PC-9 (cell line): ENCODE measurements around the gene OSER1. TPM values are rescaled to one million over a fixed set of nuclear protein-coding genes. Genes with fewer than 3 reads are reported as not detected.

Experiments used
- BruUV-seq: library from RNA; stranded (reverse); fragments of 400-500 nt; replicated peaks from 2 replicates; lab custom pipeline; 2021; lab: Mats Ljungman, UMichigan
- CTCF ChIA-PET: fragments of 300-600 bp; sonication (Branson Sonifier 250); formaldehyde crosslinking; loops from one replicate; lab custom pipeline; 2022; ENCODE audit warnings: antibody characterized with exemption; lab: Charles Lee
- POLR2A ChIA-PET: fragments of 300-600 bp; sonication (Branson Sonifier 250); formaldehyde crosslinking; loops from one replicate; lab custom pipeline; 2022; ENCODE audit warnings: antibody characterized with exemption; ENCODE audit not compliant: unreplicated experiment; lab: Charles Lee
- DNase-seq, 2 experiments: peaks; one replicate each; pipeline versions ENCODE4 v3.0.0 to v3.0.0-alpha.2; 2015 to 2022; ENCODE audit warnings: mixed read lengths in 1 of 2
- H2AFZ ChIP-seq: fragments of 200-600 bp; sonication (generic); 2 replicates; pipeline ENCODE4 v1.8.1; 2017; ENCODE audit warnings: antibody characterized with exemption
- H3F3A ChIP-seq: fragments of 200-600 bp; sonication (generic); 2 replicates; pipeline ENCODE4 v1.8.1; 2017; ENCODE audit warnings: antibody characterized with exemption, mild to moderate bottlenecking, low read depth; ENCODE audit not compliant: insufficient read depth
- H3K27ac ChIP-seq: fragments of 200-600 bp; sonication (generic); 2 replicates; pipeline ENCODE4 v1.6.1; 2016; ENCODE audit warnings: mixed run types
- H3K27me3 ChIP-seq: fragments of 200-600 bp; sonication (generic); 2 replicates; pipeline ENCODE4 v1.6.1; 2016; ENCODE audit warnings: low read depth, mixed run types; ENCODE audit not compliant: insufficient read depth
- H3K36me3 ChIP-seq: fragments of 200-600 bp; sonication (generic); 2 replicates; pipeline ENCODE4 v1.6.1; 2016; ENCODE audit warnings: low read depth, mixed run types
- H3K4me1 ChIP-seq: fragments of 200-600 bp; sonication (generic); replicated peaks from 2 replicates; pipeline ENCODE4 v1.6.1; 2016; ENCODE audit warnings: mixed run types; ENCODE audit not compliant: insufficient read depth
- H3K4me2 ChIP-seq: fragments of 200-600 bp; sonication (generic); 2 replicates; pipeline ENCODE4 v1.6.1; 2017; ENCODE audit warnings: mixed run types
- H3K4me3 ChIP-seq: fragments of 200-600 bp; sonication (generic); 2 replicates; pipeline ENCODE4 v1.6.1; 2016; ENCODE audit warnings: mixed run types
- H3K79me2 ChIP-seq: fragments of 200-600 bp; sonication (generic); 2 replicates; pipeline ENCODE4 v1.6.1; 2017; ENCODE audit warnings: low read depth, mixed run types
- H3K9me2 ChIP-seq: fragments of 200-600 bp; sonication (generic); 2 replicates; pipeline ENCODE4 v1.8.1; 2017; ENCODE audit warnings: mild to moderate bottlenecking; ENCODE audit not compliant: insufficient read depth
- H3K9me3 ChIP-seq: fragments of 200-600 bp; sonication (generic); 2 replicates; pipeline ENCODE4 v1.8.1; 2016; ENCODE audit warnings: low read depth; ENCODE audit not compliant: insufficient read depth
- H4K20me1 ChIP-seq: fragments of 200-600 bp; sonication (generic); 2 replicates; pipeline ENCODE4 v1.8.1; 2017; ENCODE audit not compliant: insufficient read depth
- CTCF ChIP-seq: fragments of 200-600 bp; sonication (generic); conservative IDR thresholded peaks from 2 replicates; pipeline ENCODE4 v1.6.1; 2017; ENCODE audit warnings: mixed run types, antibody characterized with exemption, mild to moderate bottlenecking, moderate library complexity
- EZH2 ChIP-seq: fragments of 200-600 bp; sonication (generic); IDR thresholded peaks from 2 replicates; pipeline ENCODE4 v1.8.0; 2017; ENCODE audit warnings: antibody characterized with exemption, low read depth
- intact Hi-C: fragments of 100-400 bp; cut with micrococcal nuclease; formaldehyde crosslinking; loops from one replicate; pipeline ENCODE4 v1.10.0; 2022; ENCODE audit not compliant: unreplicated experiment
- total RNA-seq: library from RNA; stranded (reverse); gene quantifications from 2 replicates; pipeline ENCODE4 v1.2.3, GENCODE V29; 2021

OSER1 gene
- total RNA-seq, 1 experiment from 2014 or later: 136 TPM

GRCh38 chr20:44174996-44175765 lies 35.4 kb downstream of the OSER1 start:
- ChIA-PET POLR2A (no interaction called here), CTCF (no interaction called here)
- Histone ChIP-seq H3K79me2 (peaks cover 80% of the 10 kb centered on the region), H4K20me1 (no peaks in the 10 kb centered on the region), H3K4me2 (no peak overlapping the region), H3K9me3 (no peaks in the 10 kb centered on the region), H3K9me2 (no peaks in the 10 kb centered on the region), H3K27ac (peak overlapping the region; percentile 99), H3K36me3 (no peaks in the 10 kb centered on the region), H3K4me3 (no peak overlapping the region), H3K27me3 (no peaks in the 10 kb centered on the region), H2AFZ (no peak overlapping the region), H3K4me1 (peaks cover 94% of the 10 kb centered on the region), H3F3A (peaks cover 70% of the 10 kb centered on the region)
- TF ChIP-seq CTCF: no peak
- no peak for TF ChIP-seq EZH2
- no TSS peak for BruUV-seq
- no peak for DNase-seq
- intact Hi-C loops: no loop called here

GRCh38 chr20:44173846-44174245 lies 36.7 kb downstream of the OSER1 start:
- no peaks in the 10 kb centered on the region for H3K9me3 ChIP-seq
- intact Hi-C loops: no loop called here
- POLR2A ChIA-PET: interaction anchor here (0.5 to 0.6 kb wide), 4 partner anchors 13 to 35 kb away, joined by 3 to 9 read pairs (median 5); partner anchors contain the start of gene JPH2
- no peaks in the 10 kb centered on the region for H4K20me1 ChIP-seq
- CTCF ChIA-PET: no interaction called here
- H2AFZ ChIP-seq: no peak overlapping the region
- peaks cover 81% of the 10 kb centered on the region for H3K79me2 ChIP-seq
- H3F3A ChIP-seq: peaks cover 78% of the 10 kb centered on the region
- H3K27me3 ChIP-seq: no peaks in the 10 kb centered on the region
- TF ChIP-seq EZH2: no peak
- no peak for TF ChIP-seq CTCF
- peak overlapping the region; percentile 72 for H3K4me2 ChIP-seq
- H3K9me2 ChIP-seq: no peaks in the 10 kb centered on the region
- BruUV-seq: no TSS peak
- H3K4me3 ChIP-seq: peak overlapping the region; percentile 8; the same call in 1 of the 2 replicates
- peak in 1 of 2 experiments; percentile 92 for DNase-seq
- peaks cover 95% of the 10 kb centered on the region for H3K4me1 ChIP-seq
- no peaks in the 10 kb centered on the region for H3K36me3 ChIP-seq
- H3K27ac ChIP-seq: peak overlapping the region; percentile 99

GRCh38 chr20:44173116-44173515 lies 37.5 kb downstream of the OSER1 start:
- intact Hi-C loops: no loop called here
- H3K4me2 ChIP-seq: peak overlapping the region; percentile 72
- no peaks in the 10 kb centered on the region for H4K20me1 ChIP-seq
- no peaks in the 10 kb centered on the region for H3K27me3 ChIP-seq
- POLR2A ChIA-PET: interaction anchor here (0.5 to 0.6 kb wide), 4 partner anchors 14 to 1063 kb away, joined by 3 to 9 read pairs (median 3); partner anchors contain the start of gene JPH2
- H3K4me1 ChIP-seq: peaks cover 95% of the 10 kb centered on the region
- H3K9me3 ChIP-seq: no peaks in the 10 kb centered on the region
- H3K36me3 ChIP-seq: no peaks in the 10 kb centered on the region
- peak overlapping the region; percentile 8; the same call in 1 of the 2 replicates for H3K4me3 ChIP-seq
- CTCF ChIA-PET: no interaction called here
- TF ChIP-seq CTCF (no peak), EZH2 (no peak)
- DNase-seq: peak; percentile 40 to 88
- peaks cover 78% of the 10 kb centered on the region for H3K79me2 ChIP-seq
- peaks cover 78% of the 10 kb centered on the region for H3F3A ChIP-seq
- H3K27ac ChIP-seq: peak overlapping the region; percentile 99
- H2AFZ ChIP-seq: no peak overlapping the region; the same call in 1 of the 2 replicates
- no peaks in the 10 kb centered on the region for H3K9me2 ChIP-seq
- no TSS peak for BruUV-seq
